LNCaP clone FGC (cell line): ENCODE results near the gene ZNF345.

Experiments
- DNase-seq: peaks from one replicate; pipeline ENCODE4 v3.0.0-alpha.2; 2011; ENCODE audit warnings: low read depth
- H3K4me3 ChIP-seq: 2 replicates; pipeline ENCODE4 v1.5.1; 2011; ENCODE audit warnings: mild to moderate bottlenecking, low read depth, low read length, control low read depth
- CTCF ChIP-seq: IDR thresholded peaks from 2 replicates; pipeline ENCODE4 v1.5.1; 2012; ENCODE audit warnings: mild to moderate bottlenecking; ENCODE audit not compliant: control insufficient read depth, insufficient read depth; ENCODE audit errors: extremely low read depth

ZNF345 gene

GRCh38 chr19:36918090-36918489, 67.4 kb downstream of the ZNF345 start:
- no peak overlapping the region for H3K4me3 ChIP-seq
- DNase-seq: no peak
- TF ChIP-seq CTCF: no peak
